ENCODE measurements around the gene KRT10.
"Not testable (repeated sequence)": the region's sequence is repeated elsewhere in the genome, so short reads cannot be mapped to it uniquely, and the experiment has no call there.

KRT10 gene

DNA sequence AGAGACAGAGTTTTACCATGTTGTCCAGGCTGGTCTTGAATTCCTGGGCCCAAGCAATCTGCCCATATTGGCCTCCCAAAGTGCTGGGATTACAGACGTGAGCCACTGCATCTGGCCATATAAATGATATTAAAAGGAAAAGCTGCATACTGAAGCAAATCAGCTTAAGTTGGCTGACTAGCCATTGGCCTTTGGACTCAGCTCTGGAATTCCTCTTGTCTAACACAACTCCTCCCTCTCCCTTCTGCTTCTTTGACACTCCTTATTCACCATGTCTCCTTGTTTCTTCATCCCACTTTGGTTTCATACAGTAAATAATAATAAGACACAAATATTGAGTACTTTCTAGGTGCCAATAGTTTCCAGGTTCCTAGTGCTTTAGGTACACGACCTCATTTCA, 37.1 kb upstream of the KRT10 start:
- TF ChIP-seq, protein P1, sequence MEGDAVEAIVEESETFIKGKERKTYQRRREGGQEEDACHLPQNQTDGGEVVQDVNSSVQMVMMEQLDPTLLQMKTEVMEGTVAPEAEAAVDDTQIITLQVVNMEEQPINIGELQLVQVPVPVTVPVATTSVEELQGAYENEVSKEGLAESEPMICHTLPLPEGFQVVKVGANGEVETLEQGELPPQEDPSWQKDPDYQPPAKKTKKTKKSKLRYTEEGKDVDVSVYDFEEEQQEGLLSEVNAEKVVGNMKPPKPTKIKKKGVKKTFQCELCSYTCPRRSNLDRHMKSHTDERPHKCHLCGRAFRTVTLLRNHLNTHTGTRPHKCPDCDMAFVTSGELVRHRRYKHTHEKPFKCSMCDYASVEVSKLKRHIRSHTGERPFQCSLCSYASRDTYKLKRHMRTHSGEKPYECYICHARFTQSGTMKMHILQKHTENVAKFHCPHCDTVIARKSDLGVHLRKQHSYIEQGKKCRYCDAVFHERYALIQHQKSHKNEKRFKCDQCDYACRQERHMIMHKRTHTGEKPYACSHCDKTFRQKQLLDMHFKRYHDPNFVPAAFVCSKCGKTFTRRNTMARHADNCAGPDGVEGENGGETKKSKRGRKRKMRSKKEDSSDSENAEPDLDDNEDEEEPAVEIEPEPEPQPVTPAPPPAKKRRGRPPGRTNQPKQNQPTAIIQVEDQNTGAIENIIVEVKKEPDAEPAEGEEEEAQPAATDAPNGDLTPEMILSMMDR (IDR thresholded peaks at IDR 0.05; ENCODE audit: borderline replicate concordance, insufficient read depth, low read depth, low read length) = no peak
- H3K4me3 ChIP-seq (ENCODE audit: low read depth, low read length) = no peak overlapping the region

- not testable (repeated sequence) for H3K4me3 ChIP-seq (ENCODE audit: low read depth, low read length)
Measured at GRCh38 chr17:40858667-40859066, 36.3 kb upstream of the KRT10 start.

- TF ChIP-seq, protein P1 (IDR thresholded peaks at IDR 0.05; ENCODE audit: borderline replicate concordance, insufficient read depth, low read depth, low read length) = no peak
- no peak overlapping the region for H3K4me3 ChIP-seq (ENCODE audit: low read depth, low read length)
Measured at GRCh38 chr17:40857535-40857934, 35.1 kb upstream of the KRT10 start.

GRCh38 chr17:40854175-40854814, 31.9 kb upstream of the KRT10 start:
- no peak overlapping the region for H3K4me3 ChIP-seq (ENCODE audit: low read depth, low read length)
- TF ChIP-seq, protein P1 (IDR thresholded peaks at IDR 0.05; ENCODE audit: borderline replicate concordance, insufficient read depth, low read depth, low read length) = no peak

DNA sequence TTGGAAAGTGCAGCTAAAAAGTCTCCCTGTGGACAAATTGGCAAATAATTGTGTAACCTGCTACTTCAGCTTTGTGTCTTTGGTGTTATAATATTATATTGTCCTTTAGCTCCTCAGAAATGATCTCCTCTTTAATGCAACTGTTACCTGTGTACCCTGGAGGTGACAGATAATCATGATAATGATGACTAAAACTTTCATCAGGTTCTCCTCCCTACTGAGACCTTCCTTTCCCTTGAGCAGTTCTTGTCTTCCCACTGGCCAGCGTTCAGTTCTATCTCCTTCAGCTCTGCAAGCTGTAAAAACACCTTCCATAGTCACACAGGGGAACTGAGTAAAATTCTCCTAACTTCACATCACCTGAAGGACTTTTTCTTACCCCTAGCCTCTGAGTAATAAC, 29.9 kb upstream of the KRT10 start:
- H3K4me3 ChIP-seq (ENCODE audit: low read depth, low read length) = no peak overlapping the region
- TF ChIP-seq, protein P1 (IDR thresholded peaks at IDR 0.05; ENCODE audit: borderline replicate concordance, insufficient read depth, low read depth, low read length) = no peak

DNA sequence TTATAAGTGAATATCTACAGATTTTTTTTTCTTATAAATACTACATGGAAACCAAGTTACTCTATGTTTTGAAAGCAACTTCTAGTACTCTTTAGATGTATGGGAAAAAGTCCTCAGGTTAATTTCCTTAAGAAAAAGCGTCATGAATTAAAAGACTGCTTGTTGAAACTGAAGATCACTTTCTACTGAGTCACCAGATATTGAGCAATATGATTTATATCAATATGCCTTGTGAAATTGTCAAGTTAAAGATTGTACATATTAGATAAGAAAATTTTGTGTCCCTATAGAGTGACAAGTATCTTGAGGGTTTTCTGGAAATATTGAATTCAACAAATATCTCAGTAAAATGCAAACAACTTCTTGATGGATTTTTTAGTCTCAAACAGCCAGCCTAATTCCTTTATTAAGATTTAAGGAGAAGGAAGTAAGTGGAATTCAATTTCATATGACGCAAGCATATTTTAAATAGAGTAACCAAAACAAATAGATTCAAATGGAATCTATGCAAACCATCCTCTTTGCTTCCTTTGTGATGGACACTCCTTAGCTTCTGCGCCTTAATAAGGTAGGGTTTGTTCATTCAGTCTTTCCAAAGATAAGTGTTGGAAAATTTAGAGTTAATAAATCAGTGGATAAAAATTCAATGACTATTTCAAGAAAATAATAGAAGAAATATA, 28.0 kb upstream of the KRT10 start:
- TF ChIP-seq, protein P1 (IDR thresholded peaks at IDR 0.05; ENCODE audit: borderline replicate concordance, insufficient read depth, low read depth, low read length) = no peak
- H3K4me3 ChIP-seq (ENCODE audit: low read depth, low read length) = no peak overlapping the region

DNA sequence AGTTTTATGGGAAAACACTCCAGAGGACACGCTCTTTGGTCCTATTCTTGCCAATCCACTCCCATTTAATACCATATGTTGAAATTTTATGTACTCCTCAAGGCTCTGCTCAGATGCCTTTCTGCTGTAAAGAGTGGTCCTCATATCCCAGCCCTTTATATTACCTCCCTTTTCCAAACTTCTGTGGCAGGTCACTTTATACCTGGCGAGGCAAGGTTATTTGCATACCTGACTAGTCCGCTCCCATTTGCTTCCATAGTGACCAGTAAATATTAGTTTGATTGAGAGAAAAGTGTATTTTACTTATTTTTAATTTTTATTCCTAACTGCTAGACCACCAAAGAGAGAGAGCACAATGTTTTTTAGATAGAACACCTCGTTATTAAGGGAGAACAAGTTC, 27.3 kb upstream of the KRT10 start:
- H3K4me3 ChIP-seq (ENCODE audit: low read depth, low read length) = no peak overlapping the region
- TF ChIP-seq, protein P1 (IDR thresholded peaks at IDR 0.05; ENCODE audit: borderline replicate concordance, insufficient read depth, low read depth, low read length) = no peak

Measured in GM12875 (cell line).